SK-N-MC (cell line): Measurements from ENCODE around the gene KIN.

Source experiments
- EZH2 ChIP-seq: fragments of 200-600 bp; sonication (generic); IDR thresholded peaks from one replicate; pipeline ENCODE4 v1.6.1; 2017; ENCODE audit warnings: antibody characterized with exemption
- FOXP2 ChIP-seq: optimal IDR thresholded peaks from 2 replicates; pipeline ENCODE3; 2011; ENCODE audit warnings: mild to moderate bottlenecking, moderate library complexity; ENCODE audit not compliant: insufficient read depth; ENCODE audit errors: extremely low read length, control extremely low read depth
- POLR2AphosphoS5 ChIP-seq: IDR thresholded peaks from 2 replicates; pipeline ENCODE4 v1.6.1; 2012; ENCODE audit warnings: mild to moderate bottlenecking, low read depth, low read length, borderline replicate concordance

GRCh38 chr10:7804741-7805140 is 16.9 kb upstream of the KIN start:
- no peak for TF ChIP-seq EZH2
- no peak for TF ChIP-seq POLR2AphosphoS5
- no peak for TF ChIP-seq FOXP2
